ENCODE data around the gene CPB2.

The CPB2 gene

GRCh38 chr13:46015366-46015765, 89.5 kb downstream of the CPB2 start:
- H3K4me3 ChIP-seq (ENCODE audit: low read depth, low read length), result no peak overlapping the region
- peak; percentile 14 for DNase-seq (ENCODE audit: low read depth)
- TF ChIP-seq MYC (IDR thresholded peaks at IDR 0.05; ENCODE audit: low read depth, low read length), result no peak
- no peak for TF ChIP-seq POLR2A (IDR thresholded peaks at IDR 0.05; ENCODE audit: extremely low read depth, insufficient read length)
- TF ChIP-seq CTCF (IDR thresholded peaks at IDR 0.05; ENCODE audit: low read depth, low read length), result no peak
- TF ChIP-seq MAX (IDR thresholded peaks at IDR 0.05; ENCODE audit: low read depth, low read length), result no peak

GRCh38 chr13:46012404-46012803, 92.4 kb downstream of the CPB2 start:
- H3K4me3 ChIP-seq (ENCODE audit: low read depth, low read length), result no peak overlapping the region
- no peak for TF ChIP-seq CTCF (IDR thresholded peaks at IDR 0.05; ENCODE audit: low read depth, low read length)
- TF ChIP-seq MAX (IDR thresholded peaks at IDR 0.05; ENCODE audit: low read depth, low read length), result no peak
- DNase-seq (ENCODE audit: low read depth), result no peak

GRCh38 chr13:46010148-46010547, 94.7 kb downstream of the CPB2 start:
- H3K4me3 ChIP-seq (ENCODE audit: low read depth, low read length), result no peak overlapping the region
- peak; percentile 29 for DNase-seq (ENCODE audit: low read depth)
- TF ChIP-seq MAX (IDR thresholded peaks at IDR 0.05; ENCODE audit: low read depth, low read length) (no peak), POLR2A (IDR thresholded peaks at IDR 0.05; ENCODE audit: extremely low read depth, insufficient read length) (no peak), MYC (IDR thresholded peaks at IDR 0.05; ENCODE audit: low read depth, low read length) (no peak), CTCF (IDR thresholded peaks at IDR 0.05; ENCODE audit: low read depth, low read length) (peak; percentile 21)

- no peak overlapping the region for H3K4me3 ChIP-seq (ENCODE audit: low read depth, low read length)
- no peak for DNase-seq (ENCODE audit: low read depth)
- TF ChIP-seq CTCF (IDR thresholded peaks at IDR 0.05; ENCODE audit: low read depth, low read length) (no peak), POLR2A (IDR thresholded peaks at IDR 0.05; ENCODE audit: extremely low read depth, insufficient read length) (no peak), MAX (IDR thresholded peaks at IDR 0.05; ENCODE audit: low read depth, low read length) (no peak), MYC (IDR thresholded peaks at IDR 0.05; ENCODE audit: low read depth, low read length) (no peak)
Observed at GRCh38 chr13:46008631-46009030, 96.2 kb downstream of the CPB2 start.

- no peak for TF ChIP-seq POLR2A (IDR thresholded peaks at IDR 0.05; ENCODE audit: extremely low read depth, insufficient read length)
- TF ChIP-seq CTCF (IDR thresholded peaks at IDR 0.05; ENCODE audit: low read depth, low read length), result no peak
- no peak for TF ChIP-seq MAX (IDR thresholded peaks at IDR 0.05; ENCODE audit: low read depth, low read length)
- TF ChIP-seq MYC (IDR thresholded peaks at IDR 0.05; ENCODE audit: low read depth, low read length), result no peak
- no peak overlapping the region for H3K4me3 ChIP-seq (ENCODE audit: low read depth, low read length)
- no peak for DNase-seq (ENCODE audit: low read depth)
Observed at GRCh38 chr13:46006688-46007452, 98.0 kb downstream of the CPB2 start.
